CD4-positive, alpha-beta T cell (primary cell): ENCODE results near the gene TEAD4. TPM values are rescaled to one million over a fixed set of nuclear protein-coding genes. Genes with fewer than 3 reads are reported as not detected.

Experiments used
- ATAC-seq: fragments of 200-7000 bp; cut with Tn5 transposase; one replicate; pipeline ENCODE4 v1.10.0; 2022; ENCODE audit warnings: mild to moderate bottlenecking; ENCODE audit not compliant: poor library complexity
- CTCF ChIA-PET: fragments of 350-600 bp; sonication (Branson Sonifier 250); formaldehyde crosslinking; loops from one replicate; lab custom pipeline; 2021; ENCODE audit warnings: antibody characterized with exemption, inconsistent platforms; lab: Charles Lee
- POLR2A ChIA-PET: fragments of 350-600 bp; sonication (Branson Sonifier 250); formaldehyde crosslinking; loops from one replicate; lab custom pipeline; 2021; ENCODE audit warnings: antibody characterized with exemption, inconsistent platforms; lab: Charles Lee
- DNase-seq, 14 experiments: peaks; one replicate each; pipeline ENCODE4 v3.0.0-alpha.2; 2013 to 2020; ENCODE audit warnings: mixed read lengths in 2 of 14
- H3K27ac ChIP-seq, 2 donors: one replicate each; pipeline versions ENCODE4 v1.5.1 to v1.7.0; 2013; ENCODE audit warnings: low read length in 2 of 2, low read depth in 1 of 2, mild to moderate bottlenecking in 1 of 2
- H3K27me3 ChIP-seq, 2 experiments: 1 replicate in 1 of 2; 2 replicates in 1 of 2; pipeline versions ENCODE4 v1.6.1 to v1.7.0; 2013; ENCODE audit warnings: low read length in 2 of 2, control low read depth in 1 of 2, mild to moderate bottlenecking in 1 of 2, moderate library complexity in 1 of 2; ENCODE audit not compliant: insufficient read depth in 2 of 2, control insufficient read depth in 1 of 2
- H3K36me3 ChIP-seq: one replicate; pipeline ENCODE4 v1.6.1; 2013; ENCODE audit warnings: low read length, control low read depth; ENCODE audit not compliant: insufficient read depth
- H3K4me1 ChIP-seq: one replicate; pipeline ENCODE4 v1.6.1; 2013; ENCODE audit warnings: low read length, control low read depth; ENCODE audit not compliant: insufficient read depth
- H3K4me3 ChIP-seq: one replicate; pipeline ENCODE4 v1.5.1; 2013; ENCODE audit warnings: mild to moderate bottlenecking, low read length, moderate library complexity
- H3K9me3 ChIP-seq, 2 experiments: 1 replicate in 1 of 2; 2 replicates in 1 of 2; pipeline versions ENCODE4 v1.6.1 to v1.7.0; 2013; ENCODE audit warnings: low read length in 2 of 2, mild to moderate bottlenecking in 2 of 2, control low read depth in 1 of 2, moderate library complexity in 1 of 2; ENCODE audit not compliant: control insufficient read depth in 1 of 2, insufficient read depth in 1 of 2
- H3K27ac Mint-ChIP-seq: one replicate; pipeline ENCODE4 v1.8.0; 2020; ENCODE audit warnings: mixed read lengths
- H3K27me3 Mint-ChIP-seq: one replicate; pipeline ENCODE4 v1.8.0; 2021; ENCODE audit warnings: mixed read lengths
- H3K36me3 Mint-ChIP-seq: one replicate; pipeline ENCODE4 v1.8.0; 2021; ENCODE audit warnings: low read depth, mixed read lengths
- H3K4me1 Mint-ChIP-seq: one replicate; pipeline ENCODE4 v1.8.0; 2021; ENCODE audit warnings: low read depth, mixed read lengths
- H3K4me3 Mint-ChIP-seq: one replicate; pipeline ENCODE4 v1.8.0; 2020; ENCODE audit warnings: mild to moderate bottlenecking, mixed read lengths
- H3K9me3 Mint-ChIP-seq: one replicate; pipeline ENCODE4 v1.8.0; 2020; ENCODE audit warnings: mixed read lengths
- CTCF ChIP-seq: fragments of 200-600 bp; IDR thresholded peaks from one replicate; pipeline ENCODE4 v1.8.0; 2022; ENCODE audit warnings: antibody characterized with exemption, mild to moderate bottlenecking
- intact Hi-C, 2 experiments: fragments of 100-400 bp; cut with DNase I in 1 of 2; cut with micrococcal nuclease in 1 of 2; formaldehyde crosslinking; loops; one replicate each; pipeline versions ENCODE4 v1.15.1 to v1.9.0; 2023 to 2025; cut with DNase I, micrococcal nuclease
- total RNA-seq, 174 experiments: library from RNA in 2 of 174; stranded (reverse) in 2 of 174; gene quantifications; one replicate each; pipeline ENCODE4 v1.2.3 and lab custom pipeline; 2021 to 2026

Gene TEAD4
- total RNA-seq, 2 experiments from 2014 or later, result not detected

- ATAC-seq, result no peak
- Mint-ChIP-seq H3K4me1 (no peaks in the 10 kb centered on the region), H3K27me3 (no peaks in the 10 kb centered on the region), H3K4me3 (no peak overlapping the region), H3K9me3 (no peaks in the 10 kb centered on the region), H3K27ac (no peak overlapping the region), H3K36me3 (no peaks in the 10 kb centered on the region)
- H3K4me1 ChIP-seq, result no peaks in the 10 kb centered on the region
- ChIA-PET CTCF (no interaction called here), POLR2A (no interaction called here)
- peaks cover 0 to 2% of the 10 kb centered on the region in 2 experiments for H3K27me3 ChIP-seq
- intact Hi-C loops, result no loop called here
- no peak overlapping the region for H3K4me3 ChIP-seq
- H3K27ac ChIP-seq, result no peak overlapping the region
- peaks cover 0 to 19% of the 10 kb centered on the region in 2 experiments for H3K9me3 ChIP-seq
- no peak for TF ChIP-seq CTCF
- H3K36me3 ChIP-seq, result no peaks in the 10 kb centered on the region
- no peak for DNase-seq
Observed at GRCh38 chr12:2992724-2993123, 33.5 kb downstream of the TEAD4 start.

GRCh38 chr12:2997989-2998670 is 38.9 kb downstream of the TEAD4 start:
- H3K27me3 ChIP-seq, result peaks cover 0 to 2% of the 10 kb centered on the region in 2 experiments
- ChIA-PET CTCF (no interaction called here), POLR2A (no interaction called here)
- no peak overlapping the region for H3K27ac Mint-ChIP-seq
- ATAC-seq (no peak), DNase-seq (no peak)
- intact Hi-C loops, result no loop called here
- no peak overlapping the region for H3K4me3 Mint-ChIP-seq
- no peak overlapping the region for H3K27ac ChIP-seq
- no peak for TF ChIP-seq CTCF
- H3K9me3 Mint-ChIP-seq, result no peaks in the 10 kb centered on the region
- H3K36me3 ChIP-seq, result no peaks in the 10 kb centered on the region
- peaks cover 0 to 10% of the 10 kb centered on the region in 2 experiments for H3K9me3 ChIP-seq
- no peak overlapping the region for H3K4me3 ChIP-seq
- no peaks in the 10 kb centered on the region for H3K4me1 Mint-ChIP-seq
- H3K27me3 Mint-ChIP-seq, result no peaks in the 10 kb centered on the region
- no peaks in the 10 kb centered on the region for H3K4me1 ChIP-seq
- no peaks in the 10 kb centered on the region for H3K36me3 Mint-ChIP-seq

GRCh38 chr12:2998789-2999264 is 39.6 kb downstream of the TEAD4 start:
- Histone ChIP-seq H3K4me3 (no peak overlapping the region), H3K27ac (no peak overlapping the region), H3K27me3 (peaks cover 0 to 2% of the 10 kb centered on the region in 2 experiments), H3K36me3 (no peaks in the 10 kb centered on the region), H3K9me3 (peaks cover 0 to 10% of the 10 kb centered on the region in 2 experiments), H3K4me1 (no peaks in the 10 kb centered on the region)
- Mint-ChIP-seq H3K4me1 (no peaks in the 10 kb centered on the region), H3K27ac (no peak overlapping the region), H3K36me3 (no peaks in the 10 kb centered on the region), H3K9me3 (no peaks in the 10 kb centered on the region), H3K4me3 (no peak overlapping the region), H3K27me3 (no peaks in the 10 kb centered on the region)
- no peak for TF ChIP-seq CTCF
- intact Hi-C loops, result no loop called here
- POLR2A ChIA-PET, result no interaction called here
- no peak for DNase-seq
- no peak for ATAC-seq
- CTCF ChIA-PET, result no interaction called here
